Calu3 (cell line): ENCODE data around the gene KRI1. TPM values are rescaled to one million over a fixed set of nuclear protein-coding genes. Genes with fewer than 3 reads are reported as not detected.

ENCODE experiments used
- BruUV-seq: library from RNA; stranded (reverse); fragments of 400-500 nt; replicated peaks from 2 replicates; lab custom pipeline; 2021; lab: Mats Ljungman, UMichigan
- CTCF ChIA-PET: fragments of 300-600 bp; sonication (Branson Sonifier 250); formaldehyde crosslinking; loops from one replicate; lab custom pipeline; 2022; ENCODE audit warnings: antibody characterized with exemption; lab: Charles Lee
- DNase-seq: peaks from one replicate; pipeline ENCODE4 v3.0.0; 2022
- H3K27ac Mint-ChIP-seq: one replicate; pipeline ENCODE4 v1.8.0; 2022; ENCODE audit warnings: mixed read lengths; ENCODE audit not compliant: unreplicated experiment
- H3K27me3 Mint-ChIP-seq: one replicate; pipeline ENCODE4 v1.8.0; 2022; ENCODE audit warnings: mixed read lengths; ENCODE audit not compliant: unreplicated experiment
- H3K36me3 Mint-ChIP-seq: one replicate; pipeline ENCODE4 v1.8.0; 2022; ENCODE audit warnings: mild to moderate bottlenecking, moderate library complexity, mixed read lengths; ENCODE audit not compliant: insufficient read depth, unreplicated experiment
- H3K4me1 Mint-ChIP-seq: one replicate; pipeline ENCODE4 v1.8.0; 2022; ENCODE audit warnings: mild to moderate bottlenecking, low read depth, mixed read lengths; ENCODE audit not compliant: unreplicated experiment
- H3K4me3 Mint-ChIP-seq: one replicate; pipeline ENCODE4 v1.8.0; 2022; ENCODE audit warnings: mild to moderate bottlenecking, low read depth, moderate library complexity, mixed read lengths; ENCODE audit not compliant: unreplicated experiment
- H3K9me3 Mint-ChIP-seq: one replicate; pipeline ENCODE4 v1.8.0; 2022; ENCODE audit warnings: low read depth, mixed read lengths; ENCODE audit not compliant: unreplicated experiment
- CTCF ChIP-seq: fragments of 200-600 bp; IDR thresholded peaks from one replicate; pipeline ENCODE4 v1.8.0; 2022; ENCODE audit warnings: antibody characterized with exemption; ENCODE audit not compliant: unreplicated experiment
- intact Hi-C: fragments of 100-400 bp; cut with micrococcal nuclease; formaldehyde crosslinking; loops from one replicate; pipeline ENCODE4 v1.10.0; 2022; ENCODE audit not compliant: unreplicated experiment
- total RNA-seq: library from RNA; stranded (reverse); gene quantifications from 2 replicates; pipeline ENCODE4 v1.2.3, GENCODE V29; 2022

Gene KRI1
- total RNA-seq, 1 experiment from 2014 or later: 29.6 TPM

- intact Hi-C loops: no loop called here
These were observed 21.4 kb upstream of the KRI1 start, which contains the start of gene AP1M2 for GRCh38 chr19:10587022-10587838. Gene AP1M2, minus strand, starts transcription at chr19:10587312. Its CDS starts 81 bp downstream, at chr19:10587231.

GRCh38 chr19:10586396-10586795 lies 20.6 kb upstream of the KRI1 start:
- no peak for DNase-seq
- no peak for TF ChIP-seq CTCF
- H3K27me3 Mint-ChIP-seq: no peaks in the 10 kb centered on the region
- peaks cover 5% of the 10 kb centered on the region for H3K9me3 Mint-ChIP-seq
- intact Hi-C loops: no loop called here
- H3K36me3 Mint-ChIP-seq: peaks cover 15% of the 10 kb centered on the region
- CTCF ChIA-PET: interaction anchor here (0.6 to 0.7 kb wide), 2 partner anchors 21 to 58 kb away, joined by 3 to 8 read pairs; no protein-coding TSS in a partner anchor
- peaks cover 12% of the 10 kb centered on the region for H3K4me1 Mint-ChIP-seq
- H3K4me3 Mint-ChIP-seq: peak overlapping the region; percentile 73
- BruUV-seq: no TSS peak
- no peak overlapping the region for H3K27ac Mint-ChIP-seq

More at GRCh38 chr19:10587022-10587838, 21.4 kb upstream of the KRI1 start, which contains the start of gene AP1M2:
- Mint-ChIP-seq H3K4me1 (peaks cover 12% of the 10 kb centered on the region), H3K27me3 (no peaks in the 10 kb centered on the region), H3K36me3 (peaks cover 15% of the 10 kb centered on the region), H3K4me3 (peak within 1 kb of the TSS; percentile 73), H3K27ac (peak within 1 kb of the TSS; percentile 73), H3K9me3 (peaks cover 5% of the 10 kb centered on the region)
- CTCF ChIA-PET: interaction anchor here (0.7 kb wide), 1 partner anchor 57 kb away, joined by 3 read pairs; no protein-coding TSS in a partner anchor
- TF ChIP-seq CTCF: no peak
- no TSS peak for BruUV-seq
- peak; percentile 56 for DNase-seq

- intact Hi-C loops: no loop called here
- Mint-ChIP-seq H3K4me3 (no peak overlapping the region), H3K27me3 (no peaks in the 10 kb centered on the region), H3K9me3 (peaks cover 5% of the 10 kb centered on the region), H3K27ac (no peak overlapping the region), H3K36me3 (peaks cover 28% of the 10 kb centered on the region), H3K4me1 (peaks cover 12% of the 10 kb centered on the region)
- no peak for TF ChIP-seq CTCF
- no peak for DNase-seq
- CTCF ChIA-PET: no interaction called here
- BruUV-seq: no TSS peak
These were observed 17.4 kb upstream of the KRI1 start for GRCh38 chr19:10583036-10583776.

- CTCF ChIA-PET: interaction anchor here (1.2 to 3.0 kb wide), 4 partner anchors 62 to 118 kb away, joined by 4 to 46 read pairs (median 8); no protein-coding TSS in a partner anchor
- BruUV-seq: no TSS peak
- intact Hi-C loops: no loop called here
- TF ChIP-seq CTCF: no peak
- Mint-ChIP-seq H3K4me3 (no peak overlapping the region), H3K27ac (no peak overlapping the region), H3K27me3 (no peaks in the 10 kb centered on the region), H3K9me3 (no peaks in the 10 kb centered on the region), H3K4me1 (peaks cover under 1% of the 10 kb centered on the region), H3K36me3 (peaks cover 32% of the 10 kb centered on the region)
- no peak for DNase-seq
These were observed 16.3 kb upstream of the KRI1 start for GRCh38 chr19:10582091-10582490.
